PC-9 (cell line): ENCODE measurements around the gene RNF141.

Experiments
- CTCF ChIP-seq: fragments of 200-600 bp; sonication (generic); conservative IDR thresholded peaks from 2 replicates; pipeline ENCODE4 v1.6.1; 2017; ENCODE audit warnings: mixed run types, antibody characterized with exemption, mild to moderate bottlenecking, moderate library complexity
- EZH2 ChIP-seq: fragments of 200-600 bp; sonication (generic); IDR thresholded peaks from 2 replicates; pipeline ENCODE4 v1.8.0; 2017; ENCODE audit warnings: antibody characterized with exemption, low read depth

- no peak for TF ChIP-seq EZH2
- no peak for TF ChIP-seq CTCF
Measured at GRCh38 chr11:10520562-10520961, 20.4 kb downstream of the RNF141 start.
